ENCODE data around the gene FUNDC2.
"Not testable (repeated sequence)": the region's sequence is repeated elsewhere in the genome, so short reads cannot be mapped to it uniquely, and the experiment has no call there.

The FUNDC2 gene

GRCh38 chrX:154998204-154998880 lies 28.3 kb upstream of the FUNDC2 start:
- Histone ChIP-seq H3K27ac (no peak overlapping the region), H3K9ac (no peak overlapping the region), H3K36me3 (no peaks in the 10 kb centered on the region), H3K4me3 (no peak overlapping the region), H3K4me2 (no peak overlapping the region), H3K9me3 (no peaks in the 10 kb centered on the region), H3K27me3 (peaks cover 41% of the 10 kb centered on the region), H3K4me1 (no peaks in the 10 kb centered on the region), H4K20me1 (no peaks in the 10 kb centered on the region)
- no peak for TF ChIP-seq Cebpa-rat (IDR thresholded peaks at IDR 0.05)

GRCh38 chrX:155000841-155001240 lies 25.8 kb upstream of the FUNDC2 start:
- no peaks in the 10 kb centered on the region for H3K4me1 ChIP-seq
- no peak overlapping the region for H3K9ac ChIP-seq
- peaks cover 60% of the 10 kb centered on the region for H3K27me3 ChIP-seq
- TF ChIP-seq Cebpa-rat (IDR thresholded peaks at IDR 0.05), result no peak
- no peak overlapping the region for H3K4me2 ChIP-seq
- no peaks in the 10 kb centered on the region for H3K9me3 ChIP-seq
- H3K36me3 ChIP-seq, result no peaks in the 10 kb centered on the region
- no peak overlapping the region for H3K4me3 ChIP-seq
- no peaks in the 10 kb centered on the region for H4K20me1 ChIP-seq
- H3K27ac ChIP-seq, result no peak overlapping the region

GRCh38 chrX:155001873-155002272 lies 24.8 kb upstream of the FUNDC2 start:
- H3K27ac ChIP-seq, result no peak overlapping the region
- peaks cover 59% of the 10 kb centered on the region for H3K27me3 ChIP-seq
- no peak overlapping the region for H3K4me3 ChIP-seq
- no peak overlapping the region for H3K9ac ChIP-seq
- H4K20me1 ChIP-seq, result no peaks in the 10 kb centered on the region
- H3K36me3 ChIP-seq, result no peaks in the 10 kb centered on the region
- no peaks in the 10 kb centered on the region for H3K9me3 ChIP-seq
- H3K4me1 ChIP-seq, result no peaks in the 10 kb centered on the region
- H3K4me2 ChIP-seq, result no peak overlapping the region
- TF ChIP-seq Cebpa-rat (IDR thresholded peaks at IDR 0.05), result no peak

DNA sequence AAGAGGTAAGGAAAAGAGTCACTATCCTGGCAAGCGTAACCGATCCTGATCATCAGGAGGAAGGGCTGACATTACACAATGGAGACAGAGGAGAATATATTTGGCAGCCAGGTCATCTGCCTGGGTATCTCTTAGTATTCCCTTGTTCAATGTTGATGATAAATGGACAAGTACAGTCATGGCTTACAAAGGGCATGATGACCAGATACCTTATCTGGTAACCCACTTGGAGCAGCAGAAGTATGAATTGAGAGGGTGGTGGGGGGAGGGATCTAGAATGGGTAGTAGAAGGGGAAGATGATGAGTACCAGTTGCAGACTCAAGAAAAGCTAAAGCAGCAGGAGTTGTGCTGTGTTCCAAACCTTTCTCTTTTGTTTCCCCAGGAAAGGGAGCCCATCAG lies 21.5 kb upstream of the FUNDC2 start:
- Histone ChIP-seq H3K4me3 (no peak overlapping the region), H4K20me1 (no peaks in the 10 kb centered on the region), H3K9ac (no peak overlapping the region), H3K27ac (no peak overlapping the region), H3K4me1 (no peaks in the 10 kb centered on the region), H3K4me2 (no peak overlapping the region), H3K36me3 (no peaks in the 10 kb centered on the region), H3K9me3 (no peaks in the 10 kb centered on the region), H3K27me3 (peaks cover 54% of the 10 kb centered on the region)
- TF ChIP-seq Cebpa-rat (IDR thresholded peaks at IDR 0.05), result no peak

DNA sequence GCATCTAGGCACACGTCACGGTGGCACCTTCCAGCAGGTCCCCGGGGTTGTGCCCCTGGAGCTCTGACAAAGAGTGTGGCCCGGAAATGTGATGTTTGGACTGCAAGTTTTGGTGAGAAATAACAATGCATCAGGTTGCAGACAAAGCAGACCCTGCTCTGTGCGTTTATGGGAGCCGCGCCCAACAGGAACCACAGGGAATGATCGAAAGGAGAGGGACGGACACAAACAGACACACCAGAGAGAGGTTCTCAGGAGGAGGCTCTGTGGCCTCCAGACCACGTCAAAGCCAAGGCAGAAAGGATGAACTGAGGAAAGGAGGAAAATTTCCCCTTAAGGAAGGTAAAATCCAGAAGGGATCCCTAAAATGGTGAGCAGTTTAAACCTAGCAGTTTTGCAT lies 20.3 kb upstream of the FUNDC2 start:
- not testable (repeated sequence) for H3K4me3 ChIP-seq, H3K4me2 ChIP-seq, H3K9me3 ChIP-seq, H4K20me1 ChIP-seq, H3K4me1 ChIP-seq, H3K36me3 ChIP-seq, H3K27ac ChIP-seq, H3K9ac ChIP-seq
- H3K27me3 ChIP-seq, result peaks cover 53% of the 10 kb centered on the region

DNA sequence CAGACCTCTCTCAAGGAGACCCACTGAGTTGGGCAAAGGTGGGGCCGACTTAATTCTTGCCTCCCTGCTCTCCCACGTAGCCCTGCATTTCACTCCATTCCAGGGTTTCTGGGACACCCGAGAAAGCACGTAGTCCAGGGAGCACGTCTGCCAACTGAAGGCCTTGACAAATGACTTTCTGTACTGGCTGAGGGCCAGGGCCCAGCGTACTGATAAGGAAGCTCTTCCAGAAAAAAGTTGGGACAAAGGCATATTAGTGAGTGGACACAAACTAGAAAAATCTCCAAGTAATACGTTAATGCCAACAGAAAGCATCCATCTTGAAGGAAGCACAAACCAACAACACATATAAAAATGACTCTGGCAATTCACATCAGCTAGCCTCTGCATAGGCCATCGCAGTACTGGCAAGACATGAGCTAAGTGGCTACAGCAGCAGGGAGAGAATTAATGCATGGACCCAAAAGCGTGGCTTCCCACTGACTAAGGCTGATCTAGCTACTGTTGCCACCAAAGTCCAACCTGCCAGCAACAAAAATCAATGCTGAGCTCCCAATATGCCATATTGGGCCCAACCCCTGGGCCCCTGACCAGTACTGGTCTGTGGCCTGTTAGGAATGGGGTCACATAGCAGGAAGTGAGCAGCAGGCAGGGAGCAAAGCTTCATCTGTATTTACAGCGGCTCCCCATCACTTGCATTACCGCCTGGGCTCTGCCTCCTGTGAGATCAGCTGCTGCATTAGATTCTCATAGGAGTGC lies 19.6 kb upstream of the FUNDC2 start:
- not testable (repeated sequence) for H3K4me1 ChIP-seq, H3K4me2 ChIP-seq, H3K27ac ChIP-seq, H4K20me1 ChIP-seq, H3K9me3 ChIP-seq, H3K9ac ChIP-seq, H3K36me3 ChIP-seq, H3K4me3 ChIP-seq
- peaks cover 53% of the 10 kb centered on the region for H3K27me3 ChIP-seq

GRCh38 chrX:155008578-155008977 lies 18.1 kb upstream of the FUNDC2 start:
- H3K4me2 ChIP-seq, H3K27ac ChIP-seq, H3K4me3 ChIP-seq, H3K4me1 ChIP-seq, H4K20me1 ChIP-seq, H3K9ac ChIP-seq, H3K36me3 ChIP-seq, H3K9me3 ChIP-seq: not testable (repeated sequence)
- peaks cover 56% of the 10 kb centered on the region for H3K27me3 ChIP-seq

- no peak for TF ChIP-seq Cebpa-rat (IDR thresholded peaks at IDR 0.05)
- Histone ChIP-seq H3K9ac (no peak overlapping the region), H3K36me3 (no peaks in the 10 kb centered on the region), H3K27ac (no peak overlapping the region), H3K9me3 (no peaks in the 10 kb centered on the region), H3K4me1 (no peaks in the 10 kb centered on the region), H3K4me3 (no peak overlapping the region), H4K20me1 (no peaks in the 10 kb centered on the region), H3K27me3 (peaks cover 50% of the 10 kb centered on the region), H3K4me2 (no peak overlapping the region)
These were observed 16.6 kb upstream of the FUNDC2 start for GRCh38 chrX:155009994-155010472.

DNA sequence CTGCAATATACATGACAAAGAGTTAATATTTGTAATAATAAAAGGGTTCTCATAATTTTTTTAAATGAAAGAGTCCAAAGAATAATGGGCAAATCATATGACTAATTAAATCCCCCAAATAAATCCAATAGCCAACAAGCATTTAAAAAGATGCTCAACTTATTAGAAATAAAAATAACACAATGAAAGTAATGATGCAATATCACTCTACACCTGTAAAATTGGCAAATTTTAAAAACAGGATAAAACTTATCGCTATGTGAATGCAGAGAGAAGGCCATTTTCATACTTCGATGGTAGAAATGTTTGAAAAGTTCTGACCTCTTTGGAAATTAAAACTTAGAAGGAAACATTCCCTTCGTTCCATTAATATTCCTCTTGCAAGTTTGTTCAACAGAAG lies 6.1 kb upstream of the FUNDC2 start:
- H3K4me2 ChIP-seq, result no peak overlapping the region
- TF ChIP-seq Cebpa-rat (IDR thresholded peaks at IDR 0.05), result no peak
- no peaks in the 10 kb centered on the region for H3K9me3 ChIP-seq
- no peaks in the 10 kb centered on the region for H3K36me3 ChIP-seq
- no peaks in the 10 kb centered on the region for H4K20me1 ChIP-seq
- no peak overlapping the region for H3K4me3 ChIP-seq
- H3K4me1 ChIP-seq, result no peaks in the 10 kb centered on the region
- no peak overlapping the region for H3K27ac ChIP-seq
- no peak overlapping the region for H3K9ac ChIP-seq
- H3K27me3 ChIP-seq, result peaks cover 68% of the 10 kb centered on the region

DNA sequence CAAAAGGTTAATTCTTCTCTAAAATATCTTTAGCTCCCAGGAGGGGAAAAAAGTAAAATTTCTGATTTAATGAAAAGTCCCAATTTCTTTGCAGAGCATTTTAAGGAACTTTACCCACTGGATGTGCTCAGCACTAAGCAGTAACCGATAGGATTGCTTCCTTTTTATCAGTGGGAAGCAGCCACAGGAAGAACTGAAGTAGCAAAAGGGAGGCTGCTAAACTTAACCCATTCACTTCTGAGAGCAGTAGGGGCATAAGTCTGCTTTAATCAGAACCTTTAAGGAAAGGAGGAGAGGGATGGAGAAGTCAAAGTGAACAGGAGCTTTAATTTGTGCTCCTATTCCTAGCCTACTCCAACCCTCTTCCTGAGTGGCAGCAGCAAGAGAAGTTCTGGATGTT lies 4.1 kb upstream of the FUNDC2 start, which contains the start of gene F8:
Gene F8, minus strand, starts transcription at position 139 of the 400 bp plus-strand sequence. CDS start 171 bp downstream, outside the sequence.
- Histone ChIP-seq H3K27me3 (peaks cover 53% of the 10 kb centered on the region), H4K20me1 (no peaks in the 10 kb centered on the region), H3K4me1 (no peaks in the 10 kb centered on the region), H3K9ac (no peak within 1 kb of the TSS), H3K4me3 (no peak within 1 kb of the TSS), H3K27ac (no peak within 1 kb of the TSS), H3K36me3 (no peaks in the 10 kb centered on the region), H3K4me2 (no peak within 1 kb of the TSS), H3K9me3 (no peaks in the 10 kb centered on the region)
- TF ChIP-seq Cebpa-rat (IDR thresholded peaks at IDR 0.05), result no peak

Data from BLaER1 (cell line).